Fibroblast of the aortic adventitia (primary cell): Measurements from ENCODE around the gene LBX2. TPM values are rescaled to one million over a fixed set of nuclear protein-coding genes. Genes with fewer than 3 reads are reported as not detected.

Experiments
- DNase-seq: peaks from one replicate; pipeline ENCODE4 v3.0.0-alpha.2; 2010; ENCODE audit warnings: low read depth
- H3K4me3 ChIP-seq: 2 replicates; pipeline ENCODE4 v1.5.1; 2011; ENCODE audit warnings: low read depth, mild to moderate bottlenecking, control low read depth, low read length, moderate library complexity
- CTCF ChIP-seq: IDR thresholded peaks from 2 replicates; pipeline ENCODE4 v1.5.1; 2011; ENCODE audit warnings: mild to moderate bottlenecking, low read length, control low read depth, inconsistent platforms; ENCODE audit not compliant: insufficient read depth
- total RNA-seq: library from RNA; depleted of rRNA; stranded (reverse); fragments of >200 nt; gene quantifications from 2 replicates; pipeline ENCODE4 v1.2.3, GENCODE V29; 2012; ENCODE audit warnings: low replicate concordance

The LBX2 gene
- total RNA-seq, 1 donor = 2.0 TPM

GRCh38 chr2:74458132-74458937 lies 41.1 kb downstream of the LBX2 start, which contains the start of gene WBP1:
WBP1 (plus strand) TSS chr2:74458438; CDS start chr2:74458603, 165 bp downstream.
- no peak for TF ChIP-seq CTCF
- DNase-seq = peak; percentile 100
- H3K4me3 ChIP-seq = peak within 1 kb of the TSS; percentile 74

- TF ChIP-seq CTCF = no peak
- DNase-seq = no peak
Observed at GRCh38 chr2:74457549-74458131, 41.8 kb downstream of the LBX2 start.

GRCh38 chr2:74457129-74457548 lies 42.3 kb downstream of the LBX2 start:
- no peak for DNase-seq
- H3K4me3 ChIP-seq = peak overlapping the region; percentile 74
- no peak for TF ChIP-seq CTCF

More at GRCh38 chr2:74457549-74458131, 41.8 kb downstream of the LBX2 start:
- H3K4me3 ChIP-seq = peak overlapping the region; percentile 74

- peak within 1 kb of the TSS; percentile 93 for H3K4me3 ChIP-seq
- peak; percentile 99 for DNase-seq
- no peak for TF ChIP-seq CTCF
Observed at GRCh38 chr2:74454654-74455511, 44.5 kb downstream of the LBX2 start, which contains the start of gene INO80B. INO80B (plus strand) TSS chr2:74455087; CDS start chr2:74455117, 30 bp downstream.

- DNase-seq = no peak
- TF ChIP-seq CTCF = no peak
- H3K4me3 ChIP-seq = no peak overlapping the region
Observed at GRCh38 chr2:74450570-74451190, 48.7 kb downstream of the LBX2 start.

- no peak for DNase-seq
- TF ChIP-seq CTCF = no peak
- H3K4me3 ChIP-seq = no peak overlapping the region
Observed at GRCh38 chr2:74448771-74449170, 50.6 kb downstream of the LBX2 start.
